ENCODE measurements around the gene PLA2G6.

The PLA2G6 gene

GRCh38 chr22:38068641-38069371 lies 112.8 kb downstream of the PLA2G6 start:
- DNase-seq, result no peak

- no peak for DNase-seq
Measured at GRCh38 chr22:38067761-38068360, 113.8 kb downstream of the PLA2G6 start.

- no peak for DNase-seq
Measured at GRCh38 chr22:38067028-38067415, 114.6 kb downstream of the PLA2G6 start.

- DNase-seq, result no peak
Measured at GRCh38 chr22:38066381-38067027, 115.1 kb downstream of the PLA2G6 start.

GRCh38 chr22:38065539-38065938 lies 116.1 kb downstream of the PLA2G6 start:
- DNase-seq, result no peak

GRCh38 chr22:38062791-38063190 lies 118.8 kb downstream of the PLA2G6 start:
- DNase-seq, result no peak

Measured in NCI-H187 treated with DMSO at 0.1 percent for 48 hours (cell line).